Liver (tissue), 9 donors: ENCODE results near the gene HLA-F. TPM values are rescaled to one million over a fixed set of nuclear protein-coding genes. Genes with fewer than 3 reads are reported as not detected.

Experiments used
- DNase-seq: peaks from one replicate; pipeline ENCODE4 v3.0.0-alpha.2; 2017; ENCODE audit warnings: low spot score
- H3K27ac ChIP-seq, 2 donors: one replicate each; pipeline ENCODE4 v1.7.0; 2013; ENCODE audit warnings: inconsistent platforms in 2 of 2, low read length in 2 of 2, control low read depth in 1 of 2, low read depth in 1 of 2, mild to moderate bottlenecking in 1 of 2
- H3K27me3 ChIP-seq, 4 donors: one replicate each; pipeline versions ENCODE4 v1.6.1 to v1.7.0; 2013; ENCODE audit warnings: low read length in 3 of 4, inconsistent platforms in 1 of 4, mild to moderate bottlenecking in 1 of 4, moderate library complexity in 1 of 4; ENCODE audit not compliant: control insufficient read depth in 4 of 4, insufficient read depth in 4 of 4
- H3K36me3 ChIP-seq, 4 donors: one replicate each; pipeline versions ENCODE4 v1.6.1 to v1.7.0; 2013; ENCODE audit warnings: low read length in 3 of 4, mild to moderate bottlenecking in 3 of 4, low read depth in 1 of 4, moderate library complexity in 1 of 4; ENCODE audit not compliant: control insufficient read depth in 4 of 4, insufficient read depth in 3 of 4
- H3K4me1 ChIP-seq, 4 donors: one replicate each; pipeline versions ENCODE4 v1.6.1 to v1.7.0; 2013; ENCODE audit warnings: low read length in 3 of 4, mild to moderate bottlenecking in 3 of 4, moderate library complexity in 1 of 4; ENCODE audit not compliant: control insufficient read depth in 4 of 4, insufficient read depth in 4 of 4
- H3K4me3 ChIP-seq, 3 donors: one replicate each; pipeline versions ENCODE4 v1.6.1 to v1.7.0; 2013; ENCODE audit warnings: low read length in 3 of 3, control low read depth in 1 of 3, low read depth in 1 of 3, mild to moderate bottlenecking in 1 of 3
- H3K9ac ChIP-seq, 2 donors: one replicate each; pipeline ENCODE4 v1.7.0; 2013; ENCODE audit warnings: low read length in 2 of 2, mild to moderate bottlenecking in 2 of 2, moderate library complexity in 2 of 2, control low read depth in 1 of 2, low read depth in 1 of 2
- H3K9me3 ChIP-seq, 4 donors: one replicate each; pipeline versions ENCODE4 v1.6.1 to v1.7.0; 2013; ENCODE audit warnings: low read length in 3 of 4; ENCODE audit not compliant: control insufficient read depth in 4 of 4
- ATF3 ChIP-seq: IDR thresholded peaks from 2 replicates; pipeline ENCODE4 v1.6.1; 2016; ENCODE audit warnings: antibody characterized with exemption
- CTCF ChIP-seq: fragments of 150-350 bp; IDR thresholded peaks from 2 replicates; pipeline ENCODE4 v1.5.1; 2017; ENCODE audit warnings: improper control_type of control experiment, low read depth, low read length; ENCODE audit not compliant: missing input control
- EGR1 ChIP-seq, 2 donors: IDR thresholded peaks; 2 replicates each; pipeline ENCODE4 v1.6.1; 2016 to 2018; ENCODE audit warnings: antibody characterized with exemption in 2 of 2, low read depth in 2 of 2
- FOXA1 ChIP-seq: IDR thresholded peaks from 2 replicates; pipeline ENCODE4 v1.6.1; 2016; ENCODE audit warnings: antibody characterized with exemption
- FOXA2 ChIP-seq: IDR thresholded peaks from 2 replicates; pipeline ENCODE4 v1.6.1; 2016; ENCODE audit warnings: antibody characterized with exemption
- GABPA ChIP-seq, 2 donors: IDR thresholded peaks in 1 of 2; conservative IDR thresholded peaks in 1 of 2; 2 replicates each; pipeline ENCODE4 v1.6.1; 2016; ENCODE audit warnings: antibody characterized with exemption in 2 of 2, mild to moderate bottlenecking in 1 of 2, moderate library complexity in 1 of 2
- HNF4A ChIP-seq, 2 donors: conservative IDR thresholded peaks; 2 replicates each; pipeline ENCODE4 v1.6.1; 2016; ENCODE audit warnings: antibody characterized with exemption in 2 of 2, mild to moderate bottlenecking in 2 of 2
- JUND ChIP-seq, 2 donors: IDR thresholded peaks; 2 replicates each; pipeline ENCODE4 v1.6.1; 2016; ENCODE audit warnings: antibody characterized with exemption in 2 of 2
- MAX ChIP-seq: IDR thresholded peaks from 2 replicates; pipeline ENCODE4 v1.6.1; 2016; ENCODE audit warnings: antibody characterized with exemption
- NR2F2 ChIP-seq: IDR thresholded peaks from 2 replicates; pipeline ENCODE4 v1.6.1; 2016; ENCODE audit warnings: antibody characterized with exemption
- RAD21 ChIP-seq, 2 donors: IDR thresholded peaks; 2 replicates each; pipeline ENCODE4 v1.6.1; 2016; ENCODE audit warnings: antibody characterized with exemption in 2 of 2, mild to moderate bottlenecking in 2 of 2
- REST ChIP-seq: IDR thresholded peaks from 2 replicates; pipeline ENCODE4 v1.6.1; 2016; ENCODE audit warnings: antibody characterized with exemption, mild to moderate bottlenecking
- RXRA ChIP-seq, 2 donors: IDR thresholded peaks; 2 replicates each; pipeline ENCODE4 v1.6.1; 2017 to 2018; ENCODE audit warnings: antibody characterized with exemption in 2 of 2, mild to moderate bottlenecking in 1 of 2
- SP1 ChIP-seq: IDR thresholded peaks from 2 replicates; pipeline ENCODE4 v1.6.1; 2018; ENCODE audit warnings: antibody characterized with exemption, mild to moderate bottlenecking
- TAF1 ChIP-seq: conservative IDR thresholded peaks from 2 replicates; pipeline ENCODE4 v1.6.1; 2016; ENCODE audit warnings: antibody characterized with exemption, mild to moderate bottlenecking
- YY1 ChIP-seq: IDR thresholded peaks from 2 replicates; pipeline ENCODE4 v1.6.1; 2016; ENCODE audit warnings: antibody characterized with exemption, mild to moderate bottlenecking
- ZBTB33 ChIP-seq: IDR thresholded peaks from 2 replicates; pipeline ENCODE4 v1.6.1; 2016; ENCODE audit warnings: antibody characterized with exemption
- WGBS: extraction: QIAGEN DNeasy Blood & Tissue Kit; methylation state at CpG from one replicate; pipeline ENCODE4 v1.1.7; 2013; 5-methylcytosine and 5-hydroxymethylcytosine counted together
- polyA plus RNA-seq, 2 donors: library from polyadenylated mRNA; stranded (reverse) in 1 of 2; unstranded in 1 of 2; fragments of 200-250 nt in 1 of 2; fragments of >200 nt in 1 of 2; fragmentation: Nextera tagmentation in 1 of 2; extraction: Ambion mirVana in 1 of 2; gene quantifications; one replicate each; pipeline versions ENCODE4 v1.2.1 to v1.2.3, GENCODE V29; 2013 to 2015
- total RNA-seq, 2 donors: library from RNA; depleted of rRNA; stranded (reverse); fragments of >200 nt; gene quantifications; one replicate each; pipeline ENCODE4 v1.2.3, GENCODE V29; 2014
- donor health status: healthy.
- donor health status: healthy.
- donor health status: healthy.
- donor health status: healthy.
- donor health status: healthy.

Gene HLA-F
- total and polyA plus RNA-seq, 4 donors, result 12.1 to 53.0 (median 31.8) TPM

GRCh38 chr6:29744131-29744530, 20.9 kb downstream of the HLA-F start:
- Histone ChIP-seq H3K9me3 (no peaks in the 10 kb centered on the region), H3K9ac (no peak overlapping the region), H3K27me3 (no peaks in the 10 kb centered on the region), H3K36me3 (peaks cover 0 to 5% (median 1%) of the 10 kb centered on the region in 4 donors), H3K27ac (no peak overlapping the region), H3K4me3 (no peak overlapping the region), H3K4me1 (peaks cover 3 to 11% (median 7%) of the 10 kb centered on the region in 4 donors)
- no peak for TF ChIP-seq GABPA (IDR thresholded peaks at IDR 0.05 in 1 of 2, conservative IDR thresholded peaks at IDR 0.05 in 1 of 2)
- TF ChIP-seq REST, result no peak
- TF ChIP-seq SP1, result no peak
- no peak for TF ChIP-seq ZBTB33
- TF ChIP-seq RXRA (IDR thresholded peaks at IDR 0.05), result no peak
- no peak for TF ChIP-seq JUND (IDR thresholded peaks at IDR 0.05)
- no peak for TF ChIP-seq HNF4A (conservative IDR thresholded peaks at IDR 0.05)
- no peak for TF ChIP-seq EGR1 (IDR thresholded peaks at IDR 0.05; ENCODE audit: low read depth in 2 of 2)
- TF ChIP-seq MAX, result no peak
- no peak for TF ChIP-seq TAF1
- TF ChIP-seq CTCF, result no peak
- no peak for TF ChIP-seq FOXA2
- TF ChIP-seq ATF3, result no peak
- WGBS, result 90% methylated on average over 4 of the region's 4 CpGs
- DNase-seq, result no peak

GRCh38 chr6:29744621-29745020, 21.4 kb downstream of the HLA-F start:
- WGBS, result 90% methylated on average over 4 of the region's 4 CpGs
- Histone ChIP-seq H3K27me3 (no peaks in the 10 kb centered on the region), H3K9me3 (no peaks in the 10 kb centered on the region), H3K36me3 (peaks cover 0 to 5% (median 1%) of the 10 kb centered on the region in 4 donors), H3K27ac (no peak overlapping the region), H3K4me1 (peaks cover 3 to 16% (median 10%) of the 10 kb centered on the region in 4 donors), H3K4me3 (no peak overlapping the region), H3K9ac (no peak overlapping the region)
- DNase-seq, result no peak
- no peak for TF ChIP-seq FOXA2
- no peak for TF ChIP-seq MAX
- no peak for TF ChIP-seq JUND (IDR thresholded peaks at IDR 0.05)
- no peak for TF ChIP-seq ZBTB33
- no peak for TF ChIP-seq ATF3
- TF ChIP-seq YY1, result no peak
- no peak for TF ChIP-seq NR2F2
- TF ChIP-seq RXRA (IDR thresholded peaks at IDR 0.05), result no peak
- TF ChIP-seq FOXA1, result no peak
- no peak for TF ChIP-seq HNF4A (conservative IDR thresholded peaks at IDR 0.05)
- no peak for TF ChIP-seq GABPA (IDR thresholded peaks at IDR 0.05 in 1 of 2, conservative IDR thresholded peaks at IDR 0.05 in 1 of 2)
- TF ChIP-seq SP1, result no peak
- no peak for TF ChIP-seq EGR1 (IDR thresholded peaks at IDR 0.05; ENCODE audit: low read depth in 2 of 2)
- no peak for TF ChIP-seq CTCF
- no peak for TF ChIP-seq RAD21 (IDR thresholded peaks at IDR 0.05)
- TF ChIP-seq TAF1, result no peak
